Daoy (cell line): ENCODE measurements around the gene CD163. TPM values are rescaled to one million over a fixed set of nuclear protein-coding genes. Genes with fewer than 3 reads are reported as not detected.
"Not testable (repeated sequence)": the region's sequence is repeated elsewhere in the genome, so short reads cannot be mapped to it uniquely, and the experiment has no call there.

Experiments
- DNase-seq: peaks from one replicate; pipeline ENCODE4 v3.0.0-alpha.2; 2015; ENCODE audit warnings: low read depth
- total RNA-seq: library from RNA; depleted of rRNA; stranded (reverse); fragments of >200 nt; shearing (Covaris generic); gene quantifications from 2 replicates; pipeline ENCODE4 v1.2.3, GENCODE V29; 2014; rRNA removed

Gene CD163
- under 0.01 TPM in 1 of 2 replicates, not detected in the other for total RNA-seq

- DNase-seq, result no peak
Observed at GRCh38 chr12:7503686-7504415, at the start of gene CD163. Gene CD163 (minus strand): TSS chr12:7503777. CDS start chr12:7503690, 87 bp downstream.

- no peak for DNase-seq
Observed at GRCh38 chr12:7542813-7543212, 39.2 kb upstream of the CD163 start.

- no peak for DNase-seq
Observed at GRCh38 chr12:7542046-7542445, 38.5 kb upstream of the CD163 start.

- DNase-seq, result no peak
Observed at GRCh38 chr12:7514416-7514815, 10.8 kb upstream of the CD163 start.

- DNase-seq, result peak; percentile 67
Observed at GRCh38 chr12:7512553-7512952, 9.0 kb upstream of the CD163 start.

- not testable (repeated sequence) for DNase-seq
Observed at GRCh38 chr12:7509793-7510470, 6.4 kb upstream of the CD163 start.

- no peak for DNase-seq
Observed at GRCh38 chr12:7502612-7503011, 965 bp downstream of the CD163 start.

GRCh38 chr12:7501031-7501588 is 2.5 kb downstream of the CD163 start:
- DNase-seq, result peak; percentile 19

GRCh38 chr12:7499636-7500035 is 3.9 kb downstream of the CD163 start:
- DNase-seq, result no peak

GRCh38 chr12:7498809-7499208 is 4.8 kb downstream of the CD163 start:
- DNase-seq, result peak; percentile 60

- DNase-seq, result peak; percentile 10
Observed at GRCh38 chr12:7497661-7498060, 5.9 kb downstream of the CD163 start.

- DNase-seq, result no peak
Observed at GRCh38 chr12:7496451-7496850, 7.1 kb downstream of the CD163 start.

- DNase-seq, result no peak
Observed at GRCh38 chr12:7495136-7495535, 8.4 kb downstream of the CD163 start.

- no peak for DNase-seq
Observed at GRCh38 chr12:7493006-7493405, 10.6 kb downstream of the CD163 start.

- no peak for DNase-seq
Observed at GRCh38 chr12:7486512-7486911, 17.1 kb downstream of the CD163 start.

GRCh38 chr12:7485095-7485494 is 18.5 kb downstream of the CD163 start:
- DNase-seq, result no peak

- no peak for DNase-seq
Observed at GRCh38 chr12:7483343-7483742, 20.2 kb downstream of the CD163 start.

GRCh38 chr12:7479771-7480170 is 23.8 kb downstream of the CD163 start:
- DNase-seq, result no peak

GRCh38 chr12:7472060-7472459 is 31.5 kb downstream of the CD163 start:
- DNase-seq, result no peak

GRCh38 chr12:7460375-7461259 is 43.0 kb downstream of the CD163 start:
- DNase-seq, result peak; percentile 46

GRCh38 chr12:7459973-7460372 is 43.6 kb downstream of the CD163 start:
- no peak for DNase-seq

GRCh38 chr12:7451756-7452155 is 51.8 kb downstream of the CD163 start:
- no peak for DNase-seq
